KMS-11 (cell line): ENCODE data around the gene TMEM131.
"Not testable (repeated sequence)": the region's sequence is repeated elsewhere in the genome, so short reads cannot be mapped to it uniquely, and the experiment has no call there.

ENCODE experiments used
- H2AFZ ChIP-seq: fragments of 200-600 bp; sonication (generic); 2 replicates; pipeline ENCODE4 v1.6.1; 2016; ENCODE audit warnings: antibody characterized with exemption, mixed run types, low read depth
- H3K27ac ChIP-seq: fragments of 200-600 bp; sonication (generic); 2 replicates; pipeline ENCODE4 v1.6.1; 2016; ENCODE audit warnings: mild to moderate bottlenecking, mixed run types
- H3K27me3 ChIP-seq: fragments of 200-600 bp; sonication (generic); 2 replicates; pipeline ENCODE4 v1.6.1; 2017; ENCODE audit warnings: mild to moderate bottlenecking, low read depth, mixed run types, moderate library complexity; ENCODE audit not compliant: insufficient read depth
- H3K36me3 ChIP-seq: fragments of 200-600 bp; sonication (generic); 2 replicates; pipeline ENCODE4 v1.6.1; 2017; ENCODE audit warnings: mild to moderate bottlenecking, mixed run types; ENCODE audit not compliant: insufficient read depth
- H3K4me1 ChIP-seq: fragments of 200-600 bp; sonication (generic); 2 replicates; pipeline ENCODE4 v1.6.1; 2016; ENCODE audit warnings: mild to moderate bottlenecking, low read depth, mixed run types; ENCODE audit not compliant: poor library complexity, severe bottlenecking
- H3K4me2 ChIP-seq: fragments of 200-600 bp; sonication (generic); 2 replicates; pipeline ENCODE4 v1.7.0; 2016; ENCODE audit warnings: mild to moderate bottlenecking, mixed run types
- H3K4me3 ChIP-seq: fragments of 200-600 bp; sonication (generic); IDR thresholded peaks from 2 replicates; pipeline ENCODE4 v1.6.1; 2017; ENCODE audit warnings: low read depth, low read length, mixed read lengths; ENCODE audit not compliant: insufficient read depth
- H3K79me2 ChIP-seq: fragments of 200-600 bp; sonication (generic); 2 replicates; pipeline ENCODE4 v1.6.1; 2016; ENCODE audit warnings: low read depth, mixed run types; ENCODE audit not compliant: insufficient read depth
- H3K9ac ChIP-seq: fragments of 200-600 bp; sonication (generic); 2 replicates; pipeline ENCODE4 v1.6.1; 2016; ENCODE audit warnings: mild to moderate bottlenecking, mixed run types
- H4K20me1 ChIP-seq: fragments of 200-600 bp; sonication (generic); 2 replicates; pipeline ENCODE4 v1.6.1; 2016; ENCODE audit warnings: mild to moderate bottlenecking, mixed run types; ENCODE audit not compliant: insufficient read depth
- TF ChIP-seq, protein P1 (sequence below): fragments of 200-600 bp; sonication (generic); conservative IDR thresholded peaks from 2 replicates; pipeline ENCODE4 v1.6.1; 2017; ENCODE audit warnings: low read depth, mild to moderate bottlenecking, antibody characterized with exemption, low read length, moderate library complexity, mixed read lengths

The TMEM131 gene

DNA sequence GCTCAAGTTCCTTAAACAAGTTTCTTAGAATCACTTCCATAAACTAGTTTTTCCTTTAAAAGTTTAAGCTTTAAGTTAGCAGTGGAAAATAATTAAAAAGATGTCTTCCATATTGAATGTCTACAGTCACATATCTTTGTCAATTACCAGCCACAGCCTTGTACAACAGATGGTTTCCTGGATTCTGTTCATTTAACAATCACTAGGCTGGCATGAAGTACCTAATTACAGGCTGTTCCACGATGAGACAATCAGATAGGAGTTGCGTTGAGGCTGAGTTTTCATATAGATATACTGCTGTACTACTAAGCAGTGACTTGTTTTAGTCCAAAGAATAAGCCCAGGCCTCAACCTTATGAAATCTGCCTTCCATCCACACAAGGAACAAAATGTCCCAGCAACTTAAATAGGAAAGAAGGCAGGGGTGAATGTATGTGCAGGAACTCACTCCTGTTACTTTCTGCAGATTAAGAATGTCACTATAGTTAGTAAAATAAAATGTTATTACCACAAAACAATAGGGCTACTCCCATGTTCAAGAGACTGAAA is 151.4 kb downstream of the TMEM131 start:
- Histone ChIP-seq H3K4me1 (no peaks in the 10 kb centered on the region), H3K9ac (no peak overlapping the region), H3K4me3 (no peak overlapping the region), H3K79me2 (no peaks in the 10 kb centered on the region), H4K20me1 (no peaks in the 10 kb centered on the region; the same call in 1 of the 2 replicates), H2AFZ (no peak overlapping the region), H3K27me3 (no peaks in the 10 kb centered on the region), H3K27ac (no peak overlapping the region), H3K36me3 (no peaks in the 10 kb centered on the region), H3K4me2 (no peak overlapping the region)
- TF ChIP-seq, protein P1, sequence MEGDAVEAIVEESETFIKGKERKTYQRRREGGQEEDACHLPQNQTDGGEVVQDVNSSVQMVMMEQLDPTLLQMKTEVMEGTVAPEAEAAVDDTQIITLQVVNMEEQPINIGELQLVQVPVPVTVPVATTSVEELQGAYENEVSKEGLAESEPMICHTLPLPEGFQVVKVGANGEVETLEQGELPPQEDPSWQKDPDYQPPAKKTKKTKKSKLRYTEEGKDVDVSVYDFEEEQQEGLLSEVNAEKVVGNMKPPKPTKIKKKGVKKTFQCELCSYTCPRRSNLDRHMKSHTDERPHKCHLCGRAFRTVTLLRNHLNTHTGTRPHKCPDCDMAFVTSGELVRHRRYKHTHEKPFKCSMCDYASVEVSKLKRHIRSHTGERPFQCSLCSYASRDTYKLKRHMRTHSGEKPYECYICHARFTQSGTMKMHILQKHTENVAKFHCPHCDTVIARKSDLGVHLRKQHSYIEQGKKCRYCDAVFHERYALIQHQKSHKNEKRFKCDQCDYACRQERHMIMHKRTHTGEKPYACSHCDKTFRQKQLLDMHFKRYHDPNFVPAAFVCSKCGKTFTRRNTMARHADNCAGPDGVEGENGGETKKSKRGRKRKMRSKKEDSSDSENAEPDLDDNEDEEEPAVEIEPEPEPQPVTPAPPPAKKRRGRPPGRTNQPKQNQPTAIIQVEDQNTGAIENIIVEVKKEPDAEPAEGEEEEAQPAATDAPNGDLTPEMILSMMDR, result no peak

GRCh38 chr2:97840198-97840597 is 155.6 kb downstream of the TMEM131 start:
- H3K27me3 ChIP-seq, result no peaks in the 10 kb centered on the region
- no peaks in the 10 kb centered on the region for H3K36me3 ChIP-seq
- no peak overlapping the region for H3K27ac ChIP-seq
- H3K79me2 ChIP-seq, result no peaks in the 10 kb centered on the region
- H3K4me2 ChIP-seq, result no peak overlapping the region
- no peak overlapping the region for H3K4me3 ChIP-seq
- no peak overlapping the region for H3K9ac ChIP-seq
- H4K20me1 ChIP-seq, result no peaks in the 10 kb centered on the region
- no peaks in the 10 kb centered on the region for H3K4me1 ChIP-seq
- TF ChIP-seq, protein P1, result no peak
- no peak overlapping the region for H2AFZ ChIP-seq

GRCh38 chr2:97834610-97835009 is 161.1 kb downstream of the TMEM131 start:
- no peak overlapping the region; the same call in 1 of the 2 replicates for H3K27ac ChIP-seq
- no peaks in the 10 kb centered on the region for H3K27me3 ChIP-seq
- H4K20me1 ChIP-seq, result no peaks in the 10 kb centered on the region
- no peak overlapping the region for H2AFZ ChIP-seq
- H3K36me3 ChIP-seq, result no peaks in the 10 kb centered on the region
- no peak overlapping the region for H3K4me3 ChIP-seq
- H3K9ac ChIP-seq, result no peak overlapping the region
- H3K4me1 ChIP-seq, result peaks cover 7% of the 10 kb centered on the region
- TF ChIP-seq, protein P1, result no peak
- H3K79me2 ChIP-seq, result no peaks in the 10 kb centered on the region
- no peak overlapping the region; the same call in 1 of the 2 replicates for H3K4me2 ChIP-seq

GRCh38 chr2:97831121-97831520 is 164.6 kb downstream of the TMEM131 start:
- Histone ChIP-seq H2AFZ (no peak overlapping the region), H3K27ac (no peak overlapping the region), H3K4me2 (no peak overlapping the region)

DNA sequence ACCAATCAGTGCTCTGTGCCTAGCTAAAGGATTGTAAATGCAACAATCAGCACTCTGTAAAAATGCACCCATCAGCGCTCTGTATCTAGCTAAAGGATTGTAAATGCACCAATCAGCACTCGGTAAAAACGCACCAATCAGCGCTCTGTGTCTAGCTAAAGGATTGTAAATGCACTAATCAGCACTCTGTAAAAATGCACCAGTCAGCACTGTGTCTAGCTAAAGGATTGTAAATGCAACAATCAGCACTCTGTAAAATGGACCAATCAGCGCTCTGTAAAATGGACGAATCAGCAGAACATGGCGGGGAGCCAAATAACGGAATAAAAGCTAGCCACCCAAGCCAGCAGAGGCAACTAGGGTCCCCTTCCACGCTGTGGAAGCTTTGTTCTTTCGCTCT is 166.5 kb downstream of the TMEM131 start:
- not testable (repeated sequence) for H3K27ac ChIP-seq, H3K79me2 ChIP-seq, H3K27me3 ChIP-seq, H3K4me1 ChIP-seq, H3K9ac ChIP-seq, H3K36me3 ChIP-seq, H3K4me3 ChIP-seq, H3K4me2 ChIP-seq, H4K20me1 ChIP-seq, H2AFZ ChIP-seq

More at GRCh38 chr2:97831121-97831520, 164.6 kb downstream of the TMEM131 start:
- TF ChIP-seq, protein P1, result no peak
- Histone ChIP-seq H4K20me1 (no peaks in the 10 kb centered on the region), H3K79me2 (no peaks in the 10 kb centered on the region), H3K4me1 (peaks cover 7% of the 10 kb centered on the region), H3K4me3 (no peak overlapping the region), H3K27me3 (no peaks in the 10 kb centered on the region), H3K9ac (no peak overlapping the region), H3K36me3 (no peaks in the 10 kb centered on the region)

DNA sequence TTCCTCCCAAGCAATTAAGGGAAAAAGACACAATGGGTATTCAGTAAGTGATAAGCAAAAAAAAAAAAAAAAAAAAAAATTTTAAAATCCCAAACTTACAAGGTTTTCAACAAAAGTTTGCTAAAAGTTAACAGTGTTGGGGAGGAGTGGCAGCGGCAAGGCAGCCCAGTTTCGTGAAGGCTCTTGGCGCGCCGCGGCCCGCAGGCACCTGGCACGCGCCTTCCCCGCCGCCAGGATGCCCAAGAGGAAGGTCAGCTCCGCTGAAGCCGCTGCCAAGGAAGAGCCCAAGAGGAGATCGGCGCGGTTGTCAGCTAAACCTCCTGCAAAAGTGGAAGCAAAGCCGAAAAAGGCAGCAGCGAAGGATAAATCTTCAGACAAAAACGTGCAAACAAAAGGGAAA is 168.7 kb downstream of the TMEM131 start:
- not testable (repeated sequence) for H3K4me2 ChIP-seq, H3K4me1 ChIP-seq, H2AFZ ChIP-seq, H3K79me2 ChIP-seq, H3K9ac ChIP-seq, H4K20me1 ChIP-seq, H3K36me3 ChIP-seq, H3K4me3 ChIP-seq, H3K27ac ChIP-seq, H3K27me3 ChIP-seq

DNA sequence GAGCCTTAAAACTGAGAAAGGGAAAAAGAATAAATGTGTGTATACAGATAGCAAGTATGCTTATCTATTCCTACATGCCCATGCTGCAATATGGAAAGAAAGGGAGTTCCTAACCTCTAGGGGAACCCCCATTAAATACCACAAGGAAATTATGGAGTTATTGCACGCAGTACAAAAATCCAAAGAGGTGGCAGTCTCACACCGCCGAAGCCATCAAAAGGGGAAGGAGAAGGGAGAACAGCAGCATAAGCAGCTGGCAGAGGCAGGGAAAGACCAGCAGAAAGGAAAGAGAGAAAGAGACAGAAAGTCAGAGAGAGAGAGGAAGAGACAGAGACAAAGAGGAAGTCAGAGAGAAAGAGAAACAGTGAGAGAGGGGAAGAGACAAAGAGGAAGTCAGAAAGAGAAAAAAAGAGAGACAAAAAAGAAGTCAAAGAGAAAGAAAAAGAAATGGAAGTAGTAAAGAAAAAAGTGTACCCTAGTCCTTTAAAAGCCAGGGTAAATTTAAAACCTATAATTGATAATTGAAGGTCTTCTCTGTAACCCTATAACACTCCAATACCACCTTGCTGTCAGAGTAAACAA is 169.4 kb downstream of the TMEM131 start:
- H3K36me3 ChIP-seq, H3K79me2 ChIP-seq, H3K4me2 ChIP-seq, H2AFZ ChIP-seq, H3K27ac ChIP-seq, H3K4me1 ChIP-seq, H3K9ac ChIP-seq, H3K4me3 ChIP-seq, H3K27me3 ChIP-seq, H4K20me1 ChIP-seq: not testable (repeated sequence)
